Stimulated activated CD4-positive, alpha-beta T cell treated with anti-CD3 and anti-CD28 coated beads, Interleukin-1b, Interleukin-23, amount 100 ng/mL, for 4 hours (primary cell): Measurements from ENCODE around the gene SIPA1.
A peak's percentile ranks its signal among the peaks of the same experiment; 100 is the strongest.

ENCODE experiments used
- DNase-seq, 2 donors: peaks; one replicate each; pipeline ENCODE4 v3.0.0-alpha.2; 2020; ENCODE audit warnings: low read depth in 2 of 2

Gene SIPA1

GRCh38 chr11:65607614-65608426, 30.1 kb upstream of the SIPA1 start:
- DNase-seq, result no peak

DNA sequence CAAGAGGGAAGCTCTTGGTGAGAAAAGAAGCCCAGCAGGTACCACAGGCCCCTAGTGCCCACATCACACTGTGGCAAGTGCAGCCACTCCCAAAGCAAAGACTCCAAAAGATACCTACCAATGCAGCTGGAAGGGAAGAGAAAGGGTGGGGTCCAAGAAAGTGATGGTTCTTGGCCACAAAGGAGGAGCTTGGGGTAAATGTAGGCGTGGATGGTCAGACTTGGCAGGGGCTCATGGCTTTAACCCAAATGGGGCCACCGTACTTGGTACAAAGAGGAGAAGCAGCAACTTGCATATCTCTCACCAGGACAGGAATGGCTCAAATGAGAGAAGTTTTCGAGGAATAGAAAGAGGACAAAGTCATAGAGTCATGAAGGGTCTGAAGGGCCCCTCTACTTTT, 28.7 kb upstream of the SIPA1 start:
- DNase-seq, result no peak

DNA sequence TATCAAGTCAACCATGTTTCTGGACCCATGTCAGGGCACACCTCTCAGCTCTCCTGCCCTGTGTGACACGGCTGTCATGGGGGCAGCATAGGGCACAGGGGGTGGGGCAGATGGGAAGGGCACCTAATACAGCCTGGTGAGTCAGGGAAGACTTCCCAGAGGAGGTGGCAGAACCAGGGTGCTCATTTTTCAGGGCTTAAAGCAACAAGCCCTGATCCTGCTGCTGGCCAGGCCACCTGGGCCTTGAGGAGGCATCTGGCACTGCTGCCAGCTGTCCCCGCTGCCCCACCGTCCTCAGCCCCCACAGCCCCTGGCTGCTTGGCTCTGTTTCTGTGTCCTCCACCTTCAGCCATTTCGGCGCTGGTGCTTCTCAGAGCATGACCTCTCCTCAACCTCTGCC, 28.2 kb upstream of the SIPA1 start:
- no peak for DNase-seq

- no peak for DNase-seq
Observed at GRCh38 chr11:65610404-65610803, 27.5 kb upstream of the SIPA1 start.

DNA sequence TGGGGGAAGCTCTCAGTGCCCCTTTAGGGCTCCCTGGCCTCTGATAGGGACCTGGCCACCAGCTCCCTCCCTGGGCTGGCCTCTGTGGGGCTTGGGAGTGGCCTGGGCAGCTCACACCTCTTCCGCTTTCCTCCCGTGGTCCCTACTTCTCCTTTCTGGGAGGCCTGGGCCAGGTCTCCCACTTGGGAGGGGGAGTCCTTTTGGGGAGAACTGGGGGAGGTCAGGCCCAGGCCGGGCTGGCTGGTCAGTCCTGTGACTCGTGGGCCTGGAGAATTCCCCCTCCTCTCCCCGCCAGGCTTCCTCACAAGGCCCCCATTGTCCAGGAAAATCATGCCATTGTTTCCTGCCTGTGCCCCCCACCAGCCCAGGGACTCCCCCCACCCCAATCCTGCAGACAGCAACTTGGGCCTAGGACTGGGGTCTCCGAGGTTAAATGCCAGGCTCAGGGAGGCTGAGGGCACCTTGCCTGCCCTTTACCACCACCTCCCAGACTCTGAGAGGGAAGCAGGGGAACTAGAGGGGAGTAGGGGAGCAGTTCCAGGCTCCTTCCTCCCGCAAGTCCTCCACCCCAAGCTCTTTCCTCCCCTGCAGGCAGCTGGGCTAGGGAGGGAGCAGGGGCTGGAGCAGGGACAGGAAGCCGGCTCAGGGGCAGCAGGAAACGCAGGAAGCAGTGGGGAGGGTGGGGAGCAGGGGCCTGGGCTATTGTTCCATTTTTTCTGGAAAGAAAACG, 26.7 kb upstream of the SIPA1 start:
- DNase-seq, result no peak

GRCh38 chr11:65611758-65612603, 25.9 kb upstream of the SIPA1 start:
- DNase-seq, result no peak

- no peak for DNase-seq
Observed at GRCh38 chr11:65612691-65613090, 25.2 kb upstream of the SIPA1 start.

GRCh38 chr11:65613091-65613928, 24.6 kb upstream of the SIPA1 start:
- no peak for DNase-seq

GRCh38 chr11:65615229-65615949, 22.5 kb upstream of the SIPA1 start, which contains the start of gene PCNX3:
Gene PCNX3, plus strand, starts transcription at chr11:65615776. Its CDS starts 536 bp downstream, at chr11:65616312.
- peak; percentile 98 to 100 for DNase-seq

DNA sequence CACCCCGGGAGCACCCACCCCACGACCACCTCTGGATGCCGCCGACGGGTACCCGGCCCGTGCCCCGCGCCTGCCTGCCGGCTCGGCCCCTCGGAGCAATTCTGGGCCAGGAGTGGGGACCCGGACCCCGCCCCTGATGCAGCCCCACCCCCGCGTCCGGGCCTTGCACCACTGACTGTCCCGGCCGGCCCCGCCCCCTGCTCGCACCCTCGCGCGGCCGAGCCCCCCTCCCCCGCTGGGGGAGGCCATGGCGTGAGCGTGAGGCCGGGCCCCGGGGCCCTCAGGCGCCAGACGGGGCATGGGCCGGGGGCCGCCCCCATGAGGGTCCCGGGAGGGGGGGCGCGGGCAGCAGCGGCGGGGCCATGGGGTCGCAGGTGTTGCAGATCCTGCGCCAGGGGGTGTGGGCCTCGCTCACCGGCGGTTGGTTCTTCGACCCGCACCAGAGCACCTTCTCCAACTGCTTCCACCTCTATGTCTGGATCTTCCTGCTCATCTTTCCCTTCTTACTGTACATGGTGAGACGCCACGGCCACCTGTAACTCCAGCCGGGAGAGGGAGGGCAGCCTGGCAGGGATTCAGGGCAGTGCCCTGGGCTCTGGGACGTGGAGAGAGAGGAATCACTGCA, 21.8 kb upstream of the SIPA1 start:
- peak in 1 of 2 donors; percentile 51 for DNase-seq

GRCh38 chr11:65616575-65617001, 21.3 kb upstream of the SIPA1 start:
- no peak for DNase-seq

GRCh38 chr11:65617136-65617850, 20.6 kb upstream of the SIPA1 start:
- no peak for DNase-seq

DNA sequence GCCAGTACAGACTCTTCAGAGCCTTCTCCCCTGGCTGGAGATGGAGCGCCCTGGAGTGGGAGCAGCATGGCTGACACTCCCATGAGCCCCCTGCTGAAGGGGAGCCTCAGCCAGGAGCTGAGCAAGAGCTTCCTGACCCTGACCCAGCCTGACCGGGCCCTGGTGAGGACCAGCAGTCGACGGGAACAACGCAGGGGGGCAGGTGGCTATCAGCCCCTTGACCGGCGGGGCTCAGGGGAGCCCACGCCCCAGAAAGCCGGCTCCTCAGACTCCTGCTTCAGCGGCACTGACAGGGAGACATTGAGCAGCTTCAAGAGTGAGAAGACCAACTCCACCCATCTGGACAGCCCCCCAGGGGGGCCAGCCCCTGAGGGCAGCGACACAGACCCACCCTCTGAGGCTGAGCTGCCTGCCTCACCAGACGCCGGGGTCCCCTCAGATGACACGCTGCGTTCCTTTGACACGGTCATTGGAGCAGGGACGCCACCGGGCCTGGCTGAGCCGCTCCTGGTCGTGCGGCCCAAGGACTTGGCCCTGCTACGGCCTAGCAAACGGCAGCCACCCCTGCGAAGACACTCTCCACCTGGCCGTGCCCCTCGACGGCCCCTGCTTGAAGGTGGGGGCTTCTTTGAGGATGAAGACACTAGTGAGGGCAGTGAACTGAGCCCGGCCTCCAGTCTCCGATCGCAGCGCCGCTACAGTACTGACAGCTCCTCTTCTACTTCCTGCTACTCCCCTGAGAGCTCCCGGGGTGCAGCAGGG, 19.7 kb upstream of the SIPA1 start:
- no peak for DNase-seq

DNA sequence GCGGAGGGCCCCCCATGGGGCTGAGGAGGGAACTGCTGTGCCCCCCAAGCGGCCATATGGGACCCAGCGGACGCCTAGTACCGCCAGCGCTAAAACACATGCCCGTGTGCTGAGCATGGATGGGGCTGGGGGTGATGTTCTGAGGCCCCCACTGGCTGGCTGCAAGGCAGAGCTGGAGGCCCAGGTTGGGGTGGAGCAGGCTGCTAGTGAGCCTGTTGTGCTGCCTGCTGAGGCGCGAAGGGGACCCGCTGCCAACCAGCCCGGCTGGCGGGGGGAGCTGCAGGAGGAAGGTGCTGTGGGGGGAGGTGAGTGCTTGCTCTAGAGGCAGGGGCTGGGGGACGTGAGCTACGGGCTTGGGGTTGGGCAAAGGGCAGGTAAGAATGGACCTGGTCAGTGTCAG, 19.1 kb upstream of the SIPA1 start:
- no peak for DNase-seq

GRCh38 chr11:65619281-65619928, 18.5 kb upstream of the SIPA1 start:
- DNase-seq, result no peak

- no peak for DNase-seq
Observed at GRCh38 chr11:65620666-65621065, 17.2 kb upstream of the SIPA1 start.

DNA sequence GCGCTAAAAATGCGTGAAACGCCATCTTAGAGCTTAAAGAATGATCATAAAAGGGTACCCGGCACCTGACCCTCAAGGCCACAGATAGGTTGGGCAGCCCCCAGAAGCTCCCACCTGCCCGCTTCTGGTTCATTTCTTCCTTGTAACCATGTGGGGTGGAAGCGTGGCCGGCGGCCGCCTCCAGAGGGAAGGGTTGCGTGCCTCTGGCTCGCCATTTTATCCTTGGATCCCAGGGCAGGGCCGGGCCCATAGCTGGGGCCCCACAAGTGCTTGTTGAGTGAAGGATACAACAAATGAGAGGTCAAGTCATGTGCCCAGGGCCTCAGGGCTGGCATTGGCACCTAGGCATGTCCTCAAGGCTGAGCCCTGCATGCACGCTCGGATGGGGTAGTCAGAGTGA, 16.4 kb upstream of the SIPA1 start:
- DNase-seq, result no peak

DNA sequence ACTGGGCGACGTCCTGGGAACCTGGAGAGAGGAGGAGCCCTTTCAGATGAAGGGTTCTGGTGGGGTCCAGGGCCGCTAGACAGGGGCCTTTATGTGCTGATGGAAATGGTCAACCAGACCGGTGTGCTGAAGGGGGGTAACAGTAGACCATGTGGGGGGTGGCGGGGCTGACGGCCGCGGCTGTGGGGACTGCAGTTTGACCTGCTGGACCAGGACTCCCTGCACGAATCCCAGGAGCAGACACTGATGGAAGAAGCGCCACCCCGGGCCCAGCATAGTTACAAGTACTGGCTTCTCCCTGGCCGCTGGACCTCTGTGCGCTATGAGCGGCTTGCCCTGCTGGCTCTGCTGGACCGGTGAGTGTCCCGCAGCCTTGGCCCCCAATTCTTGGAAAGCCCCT, 15.9 kb upstream of the SIPA1 start:
- no peak for DNase-seq
